Keratinocyte (primary cell): ENCODE measurements around the gene VAMP5. TPM values are rescaled to one million over a fixed set of nuclear protein-coding genes. Genes with fewer than 3 reads are reported as not detected.

Experiments used
- DNase-seq: peaks from one replicate; pipeline ENCODE4 v3.0.0-alpha.2; 2011; ENCODE audit warnings: low read depth, missing footprints, low spot score
- FAIRE-seq: peaks from 2 replicates; lab custom pipeline; 2011; peaks lifted over from hg19 to GRCh38; lab: Jason Lieb, UNC
- H2AFZ ChIP-seq: 2 replicates; pipeline ENCODE4 v1.6.0; 2012; ENCODE audit warnings: low read length, control low read depth, inconsistent platforms; ENCODE audit not compliant: control insufficient read depth
- H3K27ac ChIP-seq: 2 replicates; pipeline ENCODE4 v1.5.1; 2011; ENCODE audit warnings: low read length; ENCODE audit not compliant: control insufficient read depth, insufficient read depth
- H3K27me3 ChIP-seq: 3 replicates; pipeline ENCODE4 v1.6.0; 2011; ENCODE audit warnings: low read length; ENCODE audit not compliant: control insufficient read depth, insufficient read depth; ENCODE audit errors: extremely low read depth
- H3K36me3 ChIP-seq, 2 experiments: 2 replicates in 1 of 2; 3 replicates in 1 of 2; pipeline ENCODE4 v1.5.1; 2011; ENCODE audit warnings: low read length in 2 of 2, mild to moderate bottlenecking in 1 of 2; ENCODE audit not compliant: control insufficient read depth in 2 of 2, insufficient read depth in 2 of 2; ENCODE audit errors: extremely low read depth in 1 of 2
- H3K4me1 ChIP-seq: 3 replicates; pipeline ENCODE4 v1.5.1; 2011; ENCODE audit warnings: low read length; ENCODE audit not compliant: control insufficient read depth, insufficient read depth; ENCODE audit errors: extremely low read depth
- H3K4me2 ChIP-seq: 3 replicates; pipeline ENCODE4 v1.6.0; 2011; ENCODE audit warnings: low read depth, low read length; ENCODE audit not compliant: control insufficient read depth, insufficient read depth; ENCODE audit errors: extremely low read depth
- H3K4me3 ChIP-seq, 3 experiments: fragments of 200-600 bp in 1 of 3; sonication (generic) in 1 of 3; 2 replicates in 2 of 3; 3 replicates in 1 of 3; pipeline ENCODE4 v1.5.1; 2011 to 2016; ENCODE audit warnings: low read length in 3 of 3, mild to moderate bottlenecking in 3 of 3, control low read depth in 2 of 3, inconsistent platforms in 1 of 3, low read depth in 1 of 3, mixed read lengths in 1 of 3, mixed run types in 1 of 3, moderate library complexity in 1 of 3; ENCODE audit not compliant: control insufficient read depth in 2 of 3, insufficient read depth in 2 of 3; ENCODE audit errors: extremely low read depth in 1 of 3
- H3K79me2 ChIP-seq: 2 replicates; pipeline ENCODE4 v1.6.0; 2012; ENCODE audit warnings: low read length; ENCODE audit not compliant: control insufficient read depth, insufficient read depth
- H3K9ac ChIP-seq: 3 replicates; pipeline ENCODE4 v1.6.0; 2011; ENCODE audit warnings: low read length; ENCODE audit not compliant: control insufficient read depth, insufficient read depth; ENCODE audit errors: extremely low read depth
- H3K9me1 ChIP-seq: 3 replicates; pipeline ENCODE4 v1.6.0; 2011; ENCODE audit warnings: low read length; ENCODE audit not compliant: control insufficient read depth, insufficient read depth; ENCODE audit errors: extremely low read depth
- H3K9me3 ChIP-seq: 2 replicates; pipeline ENCODE4 v1.5.1; 2012; ENCODE audit warnings: low read depth, low read length; ENCODE audit not compliant: control insufficient read depth
- H4K20me1 ChIP-seq: 3 replicates; pipeline ENCODE4 v1.6.0; 2011; ENCODE audit warnings: low read length; ENCODE audit not compliant: control insufficient read depth, insufficient read depth; ENCODE audit errors: extremely low read depth
- CTCF ChIP-seq, 3 experiments: IDR thresholded peaks in 1 of 3; conservative IDR thresholded peaks in 1 of 3; optimal IDR thresholded peaks in 1 of 3; 2 replicates in 2 of 3; 3 replicates in 1 of 3; pipeline versions ENCODE3 to v1.5.1; 2011; ENCODE audit warnings: low read length in 3 of 3, mild to moderate bottlenecking in 3 of 3, moderate library complexity in 2 of 3, control low read depth in 1 of 3, inconsistent platforms in 1 of 3; ENCODE audit not compliant: insufficient read depth in 2 of 3; ENCODE audit errors: extremely low read depth in 1 of 3
- EZH2 ChIP-seq: IDR thresholded peaks from one replicate; pipeline ENCODE4 v1.6.1; 2012; ENCODE audit warnings: inconsistent platforms, mild to moderate bottlenecking, low read length, moderate library complexity
- dilution Hi-C: fragments of 300-500 bp; cut with MboI; formaldehyde crosslinking; loops from one replicate; pipeline ENCODE4 v1.7.0; 2020; ENCODE audit warnings: low sequenced_read_pairs; ENCODE audit not compliant: extremely low pct_ligation_motif_present
- polyA plus RNA-seq, 5 experiments: library from polyadenylated mRNA; depleted of rRNA in 3 of 5; stranded (reverse) in 3 of 5; stranded (forward) in 1 of 5; unstranded in 1 of 5; fragments of >200 nt; gene quantifications; 1 replicate in 1 of 5; 2 replicates in 3 of 5; 3 replicates in 1 of 5; pipeline versions ENCODE4 v1.2.1 to v1.2.3, GENCODE V29; 2011 to 2012; ENCODE audit warnings: missing spikeins in 2 of 5, low read depth in 1 of 5, low replicate concordance in 1 of 5

The VAMP5 gene
- polyA plus RNA-seq, 1 donor (not counting 4 experiments of a cell fraction or from before 2014, with no cell fraction given), result 11.0 TPM

DNA sequence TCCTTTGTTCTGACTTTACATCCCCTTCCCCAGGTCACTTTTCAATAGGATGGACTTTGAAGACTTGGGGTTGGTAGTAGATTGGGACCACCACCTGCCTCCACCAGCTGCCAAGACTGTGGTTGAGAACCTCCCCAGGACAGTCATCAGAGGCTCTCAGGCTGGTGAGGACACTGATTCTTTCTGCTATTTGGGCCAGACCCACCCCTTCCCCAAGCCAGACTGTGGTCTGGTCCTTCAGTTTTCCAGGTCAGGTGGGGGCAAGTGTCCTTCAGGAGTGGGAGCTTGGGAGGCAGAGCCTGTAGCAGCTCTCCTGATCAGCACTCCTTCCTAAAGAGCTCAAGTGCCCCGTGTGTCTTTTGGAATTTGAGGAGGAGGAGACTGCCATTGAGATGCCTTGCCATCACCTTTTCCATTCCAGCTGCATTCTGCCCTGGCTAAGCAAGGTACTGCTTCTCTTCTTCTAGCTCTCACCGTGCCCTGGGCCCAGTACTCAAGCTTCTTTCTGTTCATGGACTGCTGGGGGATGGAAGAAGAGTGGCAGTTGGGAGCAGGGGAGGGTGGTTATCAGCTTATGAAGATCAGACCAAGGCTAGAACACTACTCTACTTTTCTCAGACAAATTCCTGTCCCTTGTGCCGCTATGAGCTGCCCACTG is 12.4 kb downstream of the VAMP5 start:
- peaks cover 7 to 26% of the 10 kb centered on the region in 2 experiments for H3K36me3 ChIP-seq
- peaks cover 19% of the 10 kb centered on the region for H3K79me2 ChIP-seq
- H3K4me1 ChIP-seq, result peaks cover 16% of the 10 kb centered on the region
- TF ChIP-seq EZH2 (no peak), CTCF (optimal IDR thresholded peaks at IDR 0.05 in 1 of 3, IDR thresholded peaks at IDR 0.05 in 1 of 3, conservative IDR thresholded peaks at IDR 0.05 in 1 of 3; ENCODE audit: extremely low read depth in 1 of 3, insufficient read depth in 2 of 3, low read length in 3 of 3) (no peak)
- FAIRE-seq (no peak), DNase-seq (no peak)
- peak overlapping the region; percentile 85 to 98 (median 87) for H3K4me3 ChIP-seq
- dilution Hi-C loops, result no loop called here
- H3K27me3 ChIP-seq, result no peaks in the 10 kb centered on the region
- peak overlapping the region; percentile 93 for H3K4me2 ChIP-seq
- H2AFZ ChIP-seq, result no peak overlapping the region
- no peaks in the 10 kb centered on the region for H4K20me1 ChIP-seq
- H3K9me1 ChIP-seq, result no peaks in the 10 kb centered on the region
- no peaks in the 10 kb centered on the region for H3K9me3 ChIP-seq
- peak overlapping the region; percentile 91 for H3K27ac ChIP-seq
- H3K9ac ChIP-seq, result peak overlapping the region; percentile 89

GRCh38 chr2:85597241-85597640 is 13.0 kb downstream of the VAMP5 start:
- Histone ChIP-seq H3K27ac (no peak overlapping the region), H3K4me3 (no peak overlapping the region), H3K4me1 (peaks cover 16% of the 10 kb centered on the region), H3K36me3 (peaks cover 7 to 26% of the 10 kb centered on the region in 2 experiments), H3K9me1 (no peaks in the 10 kb centered on the region), H3K27me3 (no peaks in the 10 kb centered on the region), H2AFZ (no peak overlapping the region), H4K20me1 (no peaks in the 10 kb centered on the region), H3K9me3 (no peaks in the 10 kb centered on the region), H3K4me2 (no peak overlapping the region), H3K79me2 (peaks cover 19% of the 10 kb centered on the region), H3K9ac (no peak overlapping the region)
- TF ChIP-seq CTCF (optimal IDR thresholded peaks at IDR 0.05 in 1 of 3, IDR thresholded peaks at IDR 0.05 in 1 of 3, conservative IDR thresholded peaks at IDR 0.05 in 1 of 3; ENCODE audit: extremely low read depth in 1 of 3, insufficient read depth in 2 of 3, low read length in 3 of 3) (no peak), EZH2 (no peak)
- DNase-seq (no peak), FAIRE-seq (no peak)
- dilution Hi-C loops, result no loop called here
